GM12801 (cell line): ENCODE results near the gene SLCO3A1.

Experiments used
- CTCF ChIP-seq: IDR thresholded peaks from one replicate; pipeline ENCODE4 v1.5.1; 2011; ENCODE audit warnings: control low read depth; ENCODE audit not compliant: insufficient read length; ENCODE audit errors: extremely low read depth

Gene SLCO3A1

GRCh38 chr15:92143765-92144164 lies 290.3 kb downstream of the SLCO3A1 start:
- no peak for TF ChIP-seq CTCF

GRCh38 chr15:92146511-92147150 lies 293.1 kb downstream of the SLCO3A1 start:
- TF ChIP-seq CTCF, result no peak

GRCh38 chr15:92149029-92149428 lies 295.5 kb downstream of the SLCO3A1 start:
- no peak for TF ChIP-seq CTCF

GRCh38 chr15:92149465-92149864 lies 296.0 kb downstream of the SLCO3A1 start:
- no peak for TF ChIP-seq CTCF

- no peak for TF ChIP-seq CTCF
These were observed 297.7 kb downstream of the SLCO3A1 start for GRCh38 chr15:92151168-92151567.

GRCh38 chr15:92151741-92152140 lies 298.2 kb downstream of the SLCO3A1 start:
- TF ChIP-seq CTCF, result no peak

GRCh38 chr15:92152983-92153382 lies 299.5 kb downstream of the SLCO3A1 start:
- TF ChIP-seq CTCF, result no peak
